D341Med (cell line): ENCODE data around the gene SLC31A2.
A peak's percentile ranks its signal among the peaks of the same experiment; 100 is the strongest.
"Not testable (repeated sequence)": the region's sequence is repeated elsewhere in the genome, so short reads cannot be mapped to it uniquely, and the experiment has no call there.

Source experiments
- DNase-seq: peaks from one replicate; pipeline ENCODE4 v3.0.0; 2012; ENCODE audit warnings: low spot score

SLC31A2 gene, protein sequence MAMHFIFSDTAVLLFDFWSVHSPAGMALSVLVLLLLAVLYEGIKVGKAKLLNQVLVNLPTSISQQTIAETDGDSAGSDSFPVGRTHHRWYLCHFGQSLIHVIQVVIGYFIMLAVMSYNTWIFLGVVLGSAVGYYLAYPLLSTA

DNA sequence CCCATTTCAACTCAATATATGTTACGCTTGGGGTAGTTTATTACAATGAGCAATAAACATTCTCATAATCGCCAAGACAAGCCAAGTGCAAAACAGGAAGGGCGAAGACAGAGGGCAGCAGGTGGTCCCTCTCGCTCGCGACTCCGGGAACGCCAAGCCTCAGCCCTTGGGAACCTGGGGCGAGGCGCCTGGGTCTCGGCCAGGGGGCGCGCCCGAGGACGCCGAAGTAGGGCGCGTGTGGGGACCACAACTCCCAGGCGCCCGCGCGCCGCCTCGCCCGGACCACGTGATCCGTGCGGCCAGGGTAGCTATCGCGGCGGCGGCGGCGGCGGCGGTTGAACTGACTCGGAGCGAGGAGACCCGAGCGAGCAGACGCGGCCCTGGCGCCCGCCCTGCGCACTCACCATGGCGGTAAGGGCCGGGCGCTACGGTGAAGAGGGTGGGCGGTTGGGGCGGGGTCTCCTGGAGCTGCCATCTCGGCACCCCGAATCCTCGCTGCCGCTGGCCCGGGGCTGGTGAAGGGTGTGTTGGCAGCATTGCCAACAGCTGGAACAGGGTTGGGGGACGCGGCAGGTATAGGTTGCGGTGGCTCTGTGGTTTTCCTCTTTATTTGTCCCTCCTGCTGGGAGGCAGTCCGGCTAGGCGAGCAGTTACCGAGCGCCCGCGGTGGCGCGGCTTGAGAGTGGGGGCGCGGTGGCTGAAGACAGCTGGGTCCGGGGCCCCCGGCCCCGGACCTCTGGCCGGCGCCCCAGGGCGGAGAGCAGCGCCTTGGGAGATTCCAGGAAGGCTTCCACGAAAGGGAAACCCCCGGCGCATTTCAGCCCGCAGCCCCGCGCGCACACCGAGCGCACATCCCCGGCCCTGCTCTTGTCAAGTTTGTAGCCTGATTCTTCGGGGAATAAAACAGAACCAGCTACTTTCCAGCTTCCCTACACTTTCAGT, at the start of gene SLC31A2:
Gene SLC31A2, plus strand, starts transcription at position 338 of the 942 bp plus-strand sequence. Its CDS starts 68 bp downstream, at position 406.
- DNase-seq = peak; percentile 98

DNA sequence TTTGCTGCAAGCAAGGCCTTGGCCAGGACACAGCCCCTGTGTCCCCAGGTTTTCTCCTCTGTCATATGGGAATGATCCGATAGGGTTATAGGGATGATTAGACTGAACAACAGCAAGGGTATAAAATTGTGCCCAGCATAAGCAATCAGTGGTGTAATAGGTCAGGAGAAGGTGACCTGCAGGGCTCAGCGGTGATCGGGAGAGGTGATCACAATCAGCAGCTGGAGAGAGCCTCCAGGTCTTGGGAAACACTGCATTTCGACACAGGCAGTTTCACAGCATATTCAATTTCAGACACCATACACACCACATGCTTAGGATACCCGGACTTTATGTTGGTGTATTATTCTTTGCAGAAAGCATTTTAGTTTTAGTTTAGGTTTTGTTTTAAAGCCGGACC, 45.5 kb upstream of the SLC31A2 start:
- not testable (repeated sequence) for DNase-seq

DNA sequence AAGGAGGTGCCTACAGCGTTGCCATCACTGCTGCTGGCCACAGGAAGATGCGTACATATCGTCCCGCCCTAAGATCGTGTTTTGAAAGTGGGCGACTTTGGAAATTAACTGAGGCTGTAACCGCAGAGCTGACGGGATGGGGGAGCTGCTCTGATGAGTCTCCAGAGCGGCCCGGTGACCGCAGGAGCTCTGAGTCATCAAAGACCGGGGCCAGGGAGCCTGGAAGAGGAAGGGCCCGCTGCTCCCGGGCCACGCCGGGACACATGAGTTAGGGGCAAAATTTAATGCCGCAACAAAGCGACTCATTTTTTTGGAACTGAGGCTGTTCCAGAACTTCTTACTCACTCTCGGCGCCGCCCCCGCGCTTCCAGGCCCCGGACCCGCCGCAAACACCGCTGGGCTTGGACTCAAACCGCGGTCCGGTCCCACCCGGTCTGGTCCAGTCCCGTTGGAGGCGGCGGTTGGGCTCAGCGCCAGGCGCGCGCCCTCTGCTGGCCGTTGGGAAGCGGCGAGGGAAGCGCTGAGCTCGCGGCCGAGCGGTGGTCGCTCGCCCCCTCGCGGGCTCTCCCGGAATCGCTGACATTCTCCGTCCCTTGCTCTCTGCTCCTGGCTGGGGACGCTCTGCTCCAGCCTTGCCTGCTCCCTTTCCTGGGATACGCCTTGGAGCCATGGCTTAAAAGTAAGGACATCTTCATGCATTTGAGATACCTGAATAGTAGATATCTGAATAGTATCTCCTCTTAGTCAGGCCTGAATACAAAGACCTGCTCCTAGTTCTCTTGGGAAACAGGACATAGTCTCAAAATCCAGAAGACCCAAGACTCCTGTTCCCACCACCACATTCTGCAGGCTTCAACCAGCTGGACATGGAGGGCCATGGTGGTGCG, 39.5 kb upstream of the SLC31A2 start:
- peak; percentile 48 for DNase-seq

DNA sequence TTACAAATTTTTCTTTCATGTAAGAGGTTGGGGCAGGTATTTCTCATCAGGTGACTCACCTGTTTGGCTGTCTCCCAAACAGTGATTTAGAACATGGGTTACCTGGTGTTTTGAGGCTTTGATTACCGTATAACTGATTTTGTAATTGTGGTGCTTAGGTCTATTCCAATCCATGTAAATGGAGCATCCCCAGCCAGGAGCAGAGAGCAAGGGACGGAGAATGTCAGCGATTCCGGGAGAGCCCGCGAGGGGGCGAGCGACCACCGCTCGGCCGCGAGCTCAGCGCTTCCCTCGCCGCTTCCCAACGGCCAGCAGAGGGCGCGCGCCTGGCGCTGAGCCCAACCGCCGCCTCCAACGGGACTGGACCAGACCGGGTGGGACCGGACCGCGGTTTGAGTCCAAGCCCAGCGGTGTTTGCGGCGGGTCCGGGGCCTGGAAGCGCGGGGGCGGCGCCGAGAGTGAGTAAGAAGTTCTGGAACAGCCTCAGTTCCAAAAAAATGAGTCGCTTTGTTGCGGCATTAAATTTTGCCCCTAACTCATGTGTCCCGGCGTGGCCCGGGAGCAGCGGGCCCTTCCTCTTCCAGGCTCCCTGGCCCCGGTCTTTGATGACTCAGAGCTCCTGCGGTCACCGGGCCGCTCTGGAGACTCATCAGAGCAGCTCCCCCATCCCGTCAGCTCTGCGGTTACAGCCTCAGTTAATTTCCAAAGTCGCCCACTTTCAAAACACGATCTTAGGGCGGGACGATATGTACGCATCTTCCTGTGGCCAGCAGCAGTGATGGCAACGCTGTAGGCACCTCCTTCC, 37.9 kb upstream of the SLC31A2 start:
- DNase-seq = not testable (repeated sequence)

DNA sequence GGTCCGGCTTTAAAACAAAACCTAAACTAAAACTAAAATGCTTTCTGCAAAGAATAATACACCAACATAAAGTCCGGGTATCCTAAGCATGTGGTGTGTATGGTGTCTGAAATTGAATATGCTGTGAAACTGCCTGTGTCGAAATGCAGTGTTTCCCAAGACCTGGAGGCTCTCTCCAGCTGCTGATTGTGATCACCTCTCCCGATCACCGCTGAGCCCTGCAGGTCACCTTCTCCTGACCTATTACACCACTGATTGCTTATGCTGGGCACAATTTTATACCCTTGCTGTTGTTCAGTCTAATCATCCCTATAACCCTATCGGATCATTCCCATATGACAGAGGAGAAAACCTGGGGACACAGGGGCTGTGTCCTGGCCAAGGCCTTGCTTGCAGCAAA, 32.0 kb upstream of the SLC31A2 start:
- DNase-seq = not testable (repeated sequence)

DNA sequence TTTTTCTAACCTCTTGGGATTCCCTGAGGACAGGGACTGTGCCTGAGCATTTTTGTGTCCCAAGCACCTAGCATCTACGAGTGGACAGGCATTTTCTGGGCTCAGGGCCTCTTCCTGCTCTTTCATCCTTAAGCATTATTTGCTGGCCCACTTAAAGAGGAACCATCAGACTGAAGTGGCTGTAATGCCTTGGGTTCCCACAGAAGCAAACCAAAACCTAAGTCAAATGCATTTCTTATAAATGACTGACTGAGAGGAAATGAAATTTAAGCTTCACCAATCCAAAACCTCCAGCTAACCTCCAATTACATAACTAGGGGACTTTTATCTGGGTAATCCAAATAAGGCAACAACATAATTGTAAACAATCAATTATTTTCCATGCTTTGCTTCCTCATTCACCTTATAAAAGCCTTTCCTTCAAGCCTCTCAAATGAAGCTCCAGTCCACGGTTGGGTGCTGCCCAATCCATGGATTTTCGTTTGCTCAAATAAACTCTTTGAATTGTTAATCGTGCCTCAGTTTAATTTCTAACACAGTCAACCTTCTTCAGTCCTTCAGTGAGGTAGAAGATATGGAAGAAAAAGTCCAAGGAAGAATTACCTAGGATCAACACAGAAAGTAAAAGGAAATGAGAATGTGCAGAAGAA, 25.3 kb upstream of the SLC31A2 start:
- no peak for DNase-seq

DNA sequence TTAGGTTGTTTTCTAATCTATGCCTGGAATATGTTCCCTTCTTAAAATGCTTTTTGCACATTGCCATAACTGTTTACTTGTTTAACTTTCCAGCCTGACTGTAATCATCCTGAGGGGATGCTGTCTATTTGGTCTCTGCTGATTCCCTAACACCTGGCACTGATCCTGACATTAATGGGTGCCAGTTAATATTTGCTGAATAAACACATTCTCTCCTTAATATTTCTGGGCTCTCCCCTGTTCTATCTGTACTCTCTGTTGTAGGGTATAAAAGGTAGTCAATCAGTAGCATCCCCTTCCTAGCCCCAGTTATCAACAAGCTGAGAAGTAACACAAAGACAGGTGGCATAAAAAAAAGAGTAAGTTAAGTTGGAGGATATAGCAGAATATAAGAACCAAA, 21.3 kb upstream of the SLC31A2 start:
- no peak for DNase-seq

DNA sequence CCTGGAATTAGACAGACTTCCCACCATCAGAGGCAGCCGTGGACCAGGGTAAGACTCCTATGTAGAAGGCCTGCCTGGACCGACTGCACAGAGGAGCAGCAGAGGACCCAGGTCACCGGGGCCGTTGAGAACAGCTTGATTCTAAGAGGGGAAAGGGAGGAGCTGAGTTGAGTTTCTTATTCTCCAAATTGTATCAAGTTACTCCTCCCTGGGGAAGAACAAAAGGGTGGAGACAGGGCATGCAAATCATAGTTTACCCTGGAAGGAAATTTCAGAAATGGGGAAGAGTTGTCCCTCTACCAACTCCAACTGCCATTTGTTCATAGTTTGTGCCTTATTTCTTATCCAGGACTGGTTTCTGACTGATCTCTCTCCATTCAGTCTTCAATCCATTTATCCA, 20.9 kb upstream of the SLC31A2 start:
- DNase-seq = no peak

DNA sequence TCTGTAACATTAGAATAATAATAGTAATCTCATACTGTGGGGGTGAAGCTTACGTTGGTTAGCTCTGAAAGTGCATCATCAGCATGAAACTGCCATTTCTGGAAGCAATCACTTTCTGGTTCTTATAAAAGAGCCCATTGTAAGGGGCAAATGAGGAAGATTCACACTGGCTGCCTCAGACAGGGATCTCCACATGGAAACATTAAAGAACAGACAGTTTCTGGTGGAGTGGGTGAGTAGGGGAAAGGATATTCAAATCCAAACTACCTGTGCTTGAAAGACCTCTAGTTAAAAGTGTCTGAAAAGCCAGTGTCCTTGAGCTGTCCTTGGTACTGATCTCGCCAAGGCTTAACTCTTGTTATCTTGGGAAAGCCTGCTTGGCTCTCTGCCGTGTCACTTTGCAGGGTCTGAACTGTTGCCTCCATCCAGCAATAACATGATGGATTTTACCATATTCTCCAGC, 19.1 kb upstream of the SLC31A2 start:
- DNase-seq = no peak

DNA sequence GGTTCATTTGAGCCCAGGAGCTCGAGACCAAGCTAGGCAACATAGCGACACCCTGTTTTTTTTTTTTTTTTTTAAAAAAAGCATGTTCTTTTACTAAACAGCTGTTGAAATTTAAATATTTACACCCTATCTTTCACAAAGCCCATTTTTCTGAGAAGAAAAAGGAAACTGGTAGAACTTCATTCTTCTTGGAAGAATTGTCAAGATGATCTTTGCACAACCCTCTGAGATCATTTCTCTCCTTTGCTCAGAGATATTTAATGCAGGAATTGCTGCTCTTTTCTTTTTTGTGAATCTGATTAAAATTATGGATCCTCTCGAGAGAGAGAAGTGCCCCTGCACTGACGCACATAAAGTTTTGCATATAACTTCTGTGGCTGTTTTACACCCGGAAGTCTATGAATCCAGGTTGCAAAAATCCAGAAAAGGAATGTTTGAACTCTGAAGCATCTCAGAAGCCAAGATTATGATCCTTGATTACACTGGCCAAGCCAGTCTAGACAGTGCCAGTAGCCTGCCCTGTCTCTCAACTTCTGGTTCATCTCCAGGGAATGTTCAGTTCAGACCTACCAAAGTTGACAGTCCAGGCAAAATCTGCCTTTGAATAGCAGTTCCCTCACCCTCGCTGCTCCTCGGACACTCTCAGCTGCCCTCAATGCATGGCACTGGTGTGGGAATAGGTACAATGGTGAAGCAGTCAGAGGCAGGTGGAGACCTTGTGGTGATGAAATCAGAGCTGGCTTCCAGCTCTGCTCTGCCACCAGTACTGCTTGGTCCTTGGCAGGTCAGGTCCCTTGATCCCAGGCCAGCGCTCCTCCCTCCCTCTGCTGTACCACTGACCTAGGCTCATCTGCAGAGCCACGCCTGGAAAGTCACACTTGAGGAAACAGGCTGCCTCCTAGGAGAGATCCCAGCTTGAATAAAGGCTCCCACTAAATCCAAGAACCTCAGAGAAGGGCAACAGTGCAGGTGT, 13.3 kb upstream of the SLC31A2 start:
- DNase-seq = no peak

DNA sequence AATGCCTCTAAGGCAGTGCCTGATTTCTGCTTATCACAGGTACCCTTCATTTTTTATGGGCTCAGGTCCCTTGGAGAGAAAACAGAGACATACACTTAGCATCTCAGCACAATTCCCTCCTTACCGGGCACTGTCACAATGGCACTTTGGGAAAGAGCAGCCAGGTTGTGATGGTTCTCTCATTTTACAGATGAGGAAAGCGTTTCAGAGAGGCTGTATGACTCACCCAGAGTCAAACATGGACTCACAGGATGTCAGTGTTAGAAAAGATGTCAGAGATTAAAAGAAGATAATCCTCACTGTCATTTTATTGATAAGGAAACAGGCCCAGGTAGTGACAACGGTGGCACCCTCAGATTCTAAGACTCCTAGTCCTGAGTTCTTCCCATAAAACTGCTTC, 12.0 kb upstream of the SLC31A2 start:
- no peak for DNase-seq

DNA sequence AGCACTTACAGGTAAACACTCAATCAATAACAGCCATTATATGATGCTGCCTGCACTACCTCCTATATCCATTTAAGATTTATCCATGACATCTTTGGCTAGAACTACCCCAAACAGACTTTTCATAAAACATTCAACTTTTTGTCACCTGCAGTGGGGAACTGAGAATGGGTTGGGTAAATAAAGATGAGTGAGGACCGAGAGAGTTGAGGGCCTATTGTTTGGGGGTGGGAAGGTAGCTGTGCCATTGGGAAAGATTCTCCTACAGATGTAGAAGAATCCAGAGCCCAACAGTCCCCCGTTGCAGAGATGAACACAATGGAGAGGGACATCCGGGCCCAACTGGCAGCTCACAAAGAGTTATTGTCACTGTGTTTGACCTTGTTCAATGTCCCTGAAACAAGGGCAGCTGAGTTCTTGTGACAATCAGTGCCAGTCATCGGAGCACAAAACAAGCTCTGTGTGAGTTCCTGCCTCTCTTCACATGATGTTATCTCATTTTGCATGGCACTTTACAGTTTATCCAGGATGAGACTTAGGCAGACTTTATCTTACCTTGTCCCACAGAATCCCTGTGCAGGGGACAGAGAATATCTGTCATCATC, 11.5 kb upstream of the SLC31A2 start:
- no peak for DNase-seq

DNA sequence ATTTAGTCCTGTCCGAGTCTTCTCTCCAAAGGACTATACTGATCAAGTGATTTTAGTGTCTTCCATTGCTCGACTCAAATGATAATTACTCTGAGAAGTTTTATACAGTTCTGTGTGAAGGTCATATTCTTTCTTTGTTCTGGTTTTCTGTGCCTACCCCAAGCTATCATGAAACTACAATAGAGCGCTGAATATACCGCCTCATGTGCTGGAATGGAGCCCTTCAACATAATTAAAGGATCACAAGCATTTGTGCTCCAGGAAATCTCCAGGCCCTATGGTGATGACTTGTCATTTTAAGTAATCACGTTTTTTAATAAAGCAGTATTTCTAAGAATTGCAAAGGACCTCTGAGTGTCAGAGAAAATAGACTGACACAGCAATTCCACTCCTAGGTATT, 10.9 kb upstream of the SLC31A2 start:
- no peak for DNase-seq

DNA sequence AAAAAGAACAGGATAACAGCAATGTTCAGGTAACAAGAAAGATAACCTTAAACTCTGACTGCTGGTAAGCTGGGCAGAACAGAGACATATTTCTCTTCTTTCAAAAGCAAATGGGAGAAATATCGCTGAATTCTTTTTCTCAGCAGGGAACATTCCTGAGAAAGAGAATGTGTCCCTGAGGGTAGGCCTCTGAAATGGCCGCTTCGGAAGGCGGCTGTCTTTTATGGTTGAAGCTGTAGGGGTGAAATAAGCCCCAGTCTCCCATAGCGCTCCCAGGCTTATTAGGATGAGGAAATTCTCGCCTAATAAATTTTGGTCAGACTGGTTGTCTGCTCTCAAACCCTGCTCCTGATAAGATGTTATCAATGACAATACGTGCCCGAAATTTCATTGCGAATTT, 9.9 kb upstream of the SLC31A2 start:
- DNase-seq = not testable (repeated sequence)

DNA sequence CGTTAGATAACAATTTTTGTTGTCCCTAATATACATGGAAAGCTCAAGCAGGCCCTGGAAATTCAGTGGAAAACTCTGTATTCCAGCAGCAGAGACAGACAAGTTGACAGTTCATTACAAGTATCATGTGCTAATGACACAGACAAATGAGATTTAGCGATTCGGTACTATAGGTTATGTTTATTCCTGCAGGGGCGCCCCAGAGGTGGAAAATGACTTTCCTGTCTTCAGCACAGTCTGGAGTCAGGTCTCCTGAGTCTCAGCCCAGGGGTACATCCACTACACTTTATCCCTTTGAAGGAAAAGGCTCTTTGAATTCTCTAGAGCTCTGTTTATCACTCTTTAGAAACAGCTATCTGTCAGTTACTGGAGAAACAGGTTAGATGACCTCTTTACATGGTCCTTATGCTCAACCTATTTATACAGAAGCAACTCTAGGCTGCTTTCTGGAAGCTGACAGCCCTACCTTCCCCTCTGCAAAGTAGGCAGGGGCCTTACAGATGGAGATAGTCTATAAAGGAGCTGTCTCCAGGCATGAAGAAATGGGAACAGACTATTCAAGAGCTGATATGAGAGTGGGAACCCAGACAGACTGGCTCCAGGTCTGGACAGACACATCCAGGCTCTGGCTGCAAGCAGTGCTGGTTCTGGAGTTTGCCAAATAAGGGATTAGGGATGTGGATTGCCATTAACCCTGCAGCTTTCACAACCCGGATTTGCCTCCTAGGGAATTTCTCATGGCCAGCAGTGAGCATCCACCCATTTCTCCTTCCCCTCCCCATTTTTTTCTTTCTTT, 7.2 kb upstream of the SLC31A2 start:
- DNase-seq = no peak

DNA sequence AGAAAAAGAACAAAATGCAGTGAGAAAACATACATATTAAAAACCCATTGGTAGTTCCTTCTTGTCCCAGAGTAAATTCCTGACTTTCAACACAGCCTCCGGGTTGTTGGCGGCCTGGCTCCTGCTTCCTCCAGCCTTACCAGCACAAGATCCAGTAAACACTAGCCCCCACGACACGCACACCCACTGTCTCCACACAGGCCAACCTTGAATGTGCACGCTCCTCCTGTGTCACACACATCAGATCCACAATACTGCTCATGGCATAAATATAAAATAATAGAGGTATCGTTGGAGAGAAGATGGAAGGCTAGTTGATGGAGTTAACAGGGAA, 2.5 kb upstream of the SLC31A2 start:
- DNase-seq = no peak

DNA sequence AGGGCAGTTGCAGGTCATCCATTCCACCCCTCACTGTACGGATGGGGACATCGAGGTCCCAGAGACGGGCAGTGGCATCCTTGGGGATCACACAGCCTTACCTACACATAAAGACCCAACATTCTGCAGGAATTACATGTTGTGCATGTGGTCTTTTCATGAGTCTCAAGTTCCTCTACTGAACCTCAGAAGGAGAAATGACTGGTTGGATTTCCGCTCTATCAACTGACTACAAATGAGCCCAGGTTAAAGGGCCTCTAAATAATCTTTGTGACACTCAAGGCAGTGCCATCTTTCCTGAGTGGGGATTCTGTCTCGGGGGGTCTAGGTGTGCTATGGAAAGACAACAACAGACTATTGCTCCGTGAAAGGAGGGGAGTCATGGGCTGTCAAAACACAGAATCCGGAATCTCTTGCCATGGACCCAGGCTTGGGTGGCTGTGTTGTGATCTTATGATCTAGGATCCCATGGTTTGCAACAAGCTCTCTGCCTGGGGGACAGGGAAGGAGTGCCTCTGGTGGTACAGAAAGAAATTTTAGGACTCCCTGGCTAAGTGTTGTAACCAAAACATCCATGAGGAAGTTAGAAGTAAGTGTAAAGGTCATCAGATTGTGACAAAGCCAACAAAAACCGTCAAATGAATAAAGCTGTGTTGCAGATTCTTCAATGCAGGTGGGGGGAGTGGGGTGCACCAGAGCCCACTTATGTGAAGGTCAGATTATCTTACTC, 1.9 kb upstream of the SLC31A2 start:
- DNase-seq = no peak

DNA sequence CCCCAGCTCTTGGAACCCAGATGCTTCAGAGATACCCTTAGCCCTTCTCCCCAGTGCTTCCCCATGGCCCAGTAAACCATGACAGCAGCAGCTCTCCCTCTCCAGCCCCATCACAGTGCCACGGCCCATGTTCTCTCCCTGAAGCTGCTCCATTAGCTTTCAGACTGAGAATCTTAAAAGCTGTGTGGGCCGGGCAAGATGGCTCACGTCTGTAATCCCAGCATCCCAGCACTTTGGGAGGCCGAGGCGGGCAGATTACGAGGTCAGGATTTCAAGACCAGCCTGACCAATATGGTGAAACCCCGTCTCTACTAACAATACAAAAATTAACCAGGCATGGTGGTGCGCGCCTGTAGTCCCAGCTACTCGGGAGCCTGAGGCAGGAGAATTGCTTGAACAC, 1.2 kb upstream of the SLC31A2 start:
- DNase-seq = not testable (repeated sequence)
